Measurements from ENCODE around the gene PLB1. TPM values are rescaled to one million over a fixed set of nuclear protein-coding genes. Genes with fewer than 3 reads are reported as not detected.

Gene PLB1
- total RNA-seq, 1 donor from 2014 or later: 2.5 TPM

DNA sequence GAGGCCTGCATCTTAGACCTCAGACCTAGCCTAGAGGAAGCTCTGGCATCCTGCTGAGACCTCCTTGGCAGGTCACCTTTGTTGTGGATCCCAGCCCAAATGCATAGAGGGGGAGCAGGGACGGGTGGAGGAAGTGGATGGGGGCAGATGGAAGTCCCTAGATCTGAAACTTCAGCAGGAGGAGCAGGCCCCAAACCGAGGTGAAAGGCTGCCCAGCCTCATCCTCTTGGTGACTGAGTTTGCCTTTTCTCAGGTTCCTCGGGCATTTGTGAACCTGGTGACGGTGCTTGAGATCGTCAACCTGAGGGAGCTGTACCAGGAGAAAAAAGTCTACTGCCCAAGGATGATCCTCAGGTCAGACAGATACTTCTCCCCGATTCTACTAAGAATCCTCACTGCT, 86.3 kb downstream of the PLB1 start:
- H3K4me3 ChIP-seq: no peak overlapping the region
- no peaks in the 10 kb centered on the region for H3K36me3 ChIP-seq
- intact Hi-C loops (cut with DNase I): no loop called here
- no peaks in the 10 kb centered on the region for H3K9me3 ChIP-seq
- DNase-seq (ENCODE audit: extremely low spot score in 2 of 2): no peak
- TF ChIP-seq CTCF (IDR thresholded peaks at IDR 0.05) (no peak), POLR2AphosphoS5 (IDR thresholded peaks at IDR 0.05; ENCODE audit: insufficient read depth in 1 of 2, low read depth in 1 of 2) (no peak), POLR2A (IDR thresholded peaks at IDR 0.05) (no peak)
- H3K4me1 ChIP-seq: peaks cover 17% of the 10 kb centered on the region
- H3K27ac ChIP-seq: peak overlapping the region; percentile 39
- no peaks in the 10 kb centered on the region for H3K27me3 ChIP-seq

GRCh38 chr2:28582595-28582994, 86.7 kb downstream of the PLB1 start:
- peaks cover 17% of the 10 kb centered on the region for H3K4me1 ChIP-seq
- intact Hi-C loops (cut with DNase I): no loop called here

GRCh38 chr2:28583899-28584553, 88.2 kb downstream of the PLB1 start:
- no peaks in the 10 kb centered on the region for H3K36me3 ChIP-seq
- H3K27ac ChIP-seq: peak overlapping the region; percentile 88
- H3K9me3 ChIP-seq: no peaks in the 10 kb centered on the region
- TF ChIP-seq POLR2A (IDR thresholded peaks at IDR 0.05) (no peak), CTCF (IDR thresholded peaks at IDR 0.05) (no peak), POLR2AphosphoS5 (IDR thresholded peaks at IDR 0.05; ENCODE audit: insufficient read depth in 1 of 2, low read depth in 1 of 2) (peak; percentile 86)
- DNase-seq (ENCODE audit: extremely low spot score in 2 of 2): peak in 1 of 2 donors; percentile 97
- no peaks in the 10 kb centered on the region for H3K27me3 ChIP-seq
- intact Hi-C loops (cut with DNase I): no loop called here
- peaks cover 17% of the 10 kb centered on the region for H3K4me1 ChIP-seq
- no peak overlapping the region for H3K4me3 ChIP-seq

More at GRCh38 chr2:28582595-28582994, 86.7 kb downstream of the PLB1 start:
- H3K4me3 ChIP-seq: no peak overlapping the region
- H3K27me3 ChIP-seq: no peaks in the 10 kb centered on the region
- TF ChIP-seq CTCF (IDR thresholded peaks at IDR 0.05): no peak
- no peak for TF ChIP-seq POLR2A (IDR thresholded peaks at IDR 0.05)
- TF ChIP-seq POLR2AphosphoS5 (IDR thresholded peaks at IDR 0.05; ENCODE audit: insufficient read depth in 1 of 2, low read depth in 1 of 2): no peak
- no peaks in the 10 kb centered on the region for H3K9me3 ChIP-seq
- peak overlapping the region; percentile 39 for H3K27ac ChIP-seq
- H3K36me3 ChIP-seq: no peaks in the 10 kb centered on the region
- DNase-seq (ENCODE audit: extremely low spot score in 2 of 2): no peak

GRCh38 chr2:28586867-28587266, 91.0 kb downstream of the PLB1 start:
- TF ChIP-seq POLR2AphosphoS5 (IDR thresholded peaks at IDR 0.05; ENCODE audit: insufficient read depth in 1 of 2, low read depth in 1 of 2) (no peak), CTCF (IDR thresholded peaks at IDR 0.05) (no peak), POLR2A (IDR thresholded peaks at IDR 0.05) (no peak)
- no peak overlapping the region for H3K4me3 ChIP-seq
- no peaks in the 10 kb centered on the region for H3K9me3 ChIP-seq
- intact Hi-C loops (cut with DNase I): no loop called here
- H3K27ac ChIP-seq: no peak overlapping the region
- DNase-seq (ENCODE audit: extremely low spot score in 2 of 2): no peak
- no peaks in the 10 kb centered on the region for H3K27me3 ChIP-seq
- no peaks in the 10 kb centered on the region for H3K36me3 ChIP-seq
- H3K4me1 ChIP-seq: peaks cover 17% of the 10 kb centered on the region

DNA sequence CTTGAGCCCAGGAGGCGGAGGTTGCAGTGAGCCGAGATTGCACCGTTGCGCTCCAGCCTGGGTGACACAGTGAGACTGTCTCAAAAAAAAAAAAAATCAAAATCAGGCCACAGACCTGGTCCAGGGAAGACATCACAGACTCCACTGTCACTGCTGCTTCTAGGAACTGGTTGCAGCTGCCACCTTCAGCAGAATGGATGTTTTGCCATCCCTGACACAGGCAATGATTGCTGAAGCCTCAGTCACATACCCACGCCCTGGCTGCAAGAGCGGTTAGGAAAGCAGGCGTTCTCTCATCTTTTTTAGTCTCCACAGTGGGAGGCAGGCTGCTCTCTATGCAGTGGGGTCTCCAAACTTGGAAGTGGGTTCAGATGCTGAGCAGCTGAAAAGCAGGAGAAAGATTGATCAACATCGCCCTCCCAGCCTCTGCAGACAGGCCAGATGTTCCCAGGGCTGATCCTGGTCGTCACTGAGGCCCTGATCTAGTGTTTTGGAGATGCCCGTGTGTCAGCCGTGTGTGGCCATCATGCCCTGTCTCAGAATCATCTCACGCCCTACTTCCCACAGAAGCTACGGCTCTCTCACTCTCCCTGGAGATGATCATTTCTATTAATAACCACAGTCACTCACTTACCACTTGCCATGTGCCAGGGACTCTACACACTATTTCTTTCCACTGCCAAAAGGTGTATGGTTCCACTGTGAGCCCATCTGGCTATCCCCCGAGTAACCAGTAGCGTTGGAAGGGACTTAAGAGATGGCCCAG, 91.8 kb downstream of the PLB1 start:
- Histone ChIP-seq H3K36me3 (no peaks in the 10 kb centered on the region), H3K27ac (no peak overlapping the region)
- DNase-seq (ENCODE audit: extremely low spot score in 2 of 2): no peak

More for the DNA sequence above, 91.8 kb downstream of the PLB1 start:
- H3K4me3 ChIP-seq: no peak overlapping the region
- no peaks in the 10 kb centered on the region for H3K27me3 ChIP-seq
- intact Hi-C loops (cut with DNase I): no loop called here
- peaks cover 17% of the 10 kb centered on the region for H3K4me1 ChIP-seq
- no peak for TF ChIP-seq POLR2AphosphoS5 (IDR thresholded peaks at IDR 0.05; ENCODE audit: insufficient read depth in 1 of 2, low read depth in 1 of 2)
- TF ChIP-seq POLR2A (IDR thresholded peaks at IDR 0.05): no peak
- no peak for TF ChIP-seq CTCF (IDR thresholded peaks at IDR 0.05)
- no peaks in the 10 kb centered on the region for H3K9me3 ChIP-seq
